ENCODE results near the gene ANKRD27. TPM values are rescaled to one million over a fixed set of nuclear protein-coding genes. Genes with fewer than 3 reads are reported as not detected.
"Not testable (repeated sequence)": the region's sequence is repeated elsewhere in the genome, so short reads cannot be mapped to it uniquely, and the experiment has no call there.

ANKRD27 gene
- total RNA-seq, 1 experiment from 2014 or later: 36.0 TPM

- no peak for DNase-seq (ENCODE audit: low spot score)
These were observed 21.4 kb downstream of the ANKRD27 start for GRCh38 chr19:32653599-32653915.

GRCh38 chr19:32652894-32653598 is 21.9 kb downstream of the ANKRD27 start:
- peak; percentile 10 for DNase-seq (ENCODE audit: low spot score)

GRCh38 chr19:32652331-32652730 is 22.6 kb downstream of the ANKRD27 start:
- DNase-seq (ENCODE audit: low spot score): not testable (repeated sequence)

- no peak for DNase-seq (ENCODE audit: low spot score)
These were observed 23.2 kb downstream of the ANKRD27 start for GRCh38 chr19:32651729-32652140.

- no peak for DNase-seq (ENCODE audit: low spot score)
These were observed 24.3 kb downstream of the ANKRD27 start for GRCh38 chr19:32650671-32651070.

- no peak for DNase-seq (ENCODE audit: low spot score)
These were observed 25.2 kb downstream of the ANKRD27 start for GRCh38 chr19:32649751-32650150.

- DNase-seq (ENCODE audit: low spot score): no peak
These were observed 27.6 kb downstream of the ANKRD27 start for GRCh38 chr19:32647361-32647760.

GRCh38 chr19:32646556-32646955 is 28.4 kb downstream of the ANKRD27 start:
- DNase-seq (ENCODE audit: low spot score): no peak

GRCh38 chr19:32642771-32643170 is 32.2 kb downstream of the ANKRD27 start:
- DNase-seq (ENCODE audit: low spot score): no peak

- no peak for DNase-seq (ENCODE audit: low spot score)
These were observed 36.4 kb downstream of the ANKRD27 start for GRCh38 chr19:32638625-32639024.

GRCh38 chr19:32637480-32637879 is 37.5 kb downstream of the ANKRD27 start:
- DNase-seq (ENCODE audit: low spot score): no peak

GRCh38 chr19:32631381-32631780 is 43.6 kb downstream of the ANKRD27 start:
- no peak for DNase-seq (ENCODE audit: low spot score)

- no peak for DNase-seq (ENCODE audit: low spot score)
These were observed 44.6 kb downstream of the ANKRD27 start for GRCh38 chr19:32630338-32630737.

GRCh38 chr19:32627714-32628270 is 47.2 kb downstream of the ANKRD27 start:
- no peak for DNase-seq (ENCODE audit: low spot score)

GRCh38 chr19:32626969-32627368 is 48.0 kb downstream of the ANKRD27 start:
- no peak for DNase-seq (ENCODE audit: low spot score)

- DNase-seq (ENCODE audit: low spot score): no peak
These were observed 50.6 kb downstream of the ANKRD27 start for GRCh38 chr19:32624410-32624809.

- no peak for DNase-seq (ENCODE audit: low spot score)
These were observed 53.0 kb downstream of the ANKRD27 start for GRCh38 chr19:32622002-32622401.

- DNase-seq (ENCODE audit: low spot score): no peak
These were observed 55.8 kb downstream of the ANKRD27 start for GRCh38 chr19:32619051-32619685.

GRCh38 chr19:32615569-32615968 is 59.4 kb downstream of the ANKRD27 start:
- DNase-seq (ENCODE audit: low spot score): no peak

GRCh38 chr19:32614916-32615315 is 60.1 kb downstream of the ANKRD27 start:
- DNase-seq (ENCODE audit: low spot score): no peak

- DNase-seq (ENCODE audit: low spot score): no peak
These were observed 62.0 kb downstream of the ANKRD27 start for GRCh38 chr19:32613008-32613407.

GRCh38 chr19:32611161-32611560 is 63.8 kb downstream of the ANKRD27 start:
- no peak for DNase-seq (ENCODE audit: low spot score)

- DNase-seq (ENCODE audit: low spot score): no peak
These were observed 67.5 kb downstream of the ANKRD27 start for GRCh38 chr19:32607479-32607878.
